ENCODE data around the gene RHBDD2.

The RHBDD2 gene

GRCh38 chr7:75896803-75897327 is 18.0 kb downstream of the RHBDD2 start:
- no peak for ATAC-seq
- TF ChIP-seq ZC3H10 (CRISPR knock-in tag; IDR thresholded peaks at IDR 0.05): no peak
- TF ChIP-seq CSRNP3 (CRISPR knock-in tag; IDR thresholded peaks at IDR 0.05): no peak
- TF ChIP-seq TOX (CRISPR knock-in tag; IDR thresholded peaks at IDR 0.05; ENCODE audit: borderline replicate concordance): no peak
- no peak for TF ChIP-seq PPARA (CRISPR knock-in tag; IDR thresholded peaks at IDR 0.05; ENCODE audit: borderline replicate concordance)
- TF ChIP-seq ARNTL (CRISPR knock-in tag; IDR thresholded peaks at IDR 0.05; ENCODE audit: borderline replicate concordance, low read depth): no peak
- TF ChIP-seq RARB (CRISPR knock-in tag; IDR thresholded peaks at IDR 0.05): no peak
- no peak for TF ChIP-seq TSHZ2 (CRISPR knock-in tag; IDR thresholded peaks at IDR 0.05)

GRCh38 chr7:75900617-75901315 is 21.9 kb downstream of the RHBDD2 start:
- ATAC-seq: no peak
- TF ChIP-seq ARNTL (CRISPR knock-in tag; IDR thresholded peaks at IDR 0.05; ENCODE audit: borderline replicate concordance, low read depth): no peak
- no peak for TF ChIP-seq CREB5 (CRISPR knock-in tag; IDR thresholded peaks at IDR 0.05; ENCODE audit: low read depth)
- no peak for TF ChIP-seq ZC3H10 (CRISPR knock-in tag; IDR thresholded peaks at IDR 0.05)
- TF ChIP-seq ZFP30 (CRISPR knock-in tag; IDR thresholded peaks at IDR 0.05): no peak
- TF ChIP-seq POU6F1 (CRISPR knock-in tag; IDR thresholded peaks at IDR 0.05; ENCODE audit: borderline replicate concordance, low read depth): no peak
- no peak for TF ChIP-seq ZFP3 (CRISPR knock-in tag; IDR thresholded peaks at IDR 0.05)
- TF ChIP-seq ISL1 (CRISPR knock-in tag; IDR thresholded peaks at IDR 0.05): no peak
- TF ChIP-seq CSDC2 (CRISPR knock-in tag; IDR thresholded peaks at IDR 0.05): no peak
- no peak for TF ChIP-seq PATZ1 (CRISPR knock-in tag; IDR thresholded peaks at IDR 0.05; ENCODE audit: borderline replicate concordance)
- TF ChIP-seq PPARA (CRISPR knock-in tag; IDR thresholded peaks at IDR 0.05; ENCODE audit: borderline replicate concordance): no peak
- no peak for TF ChIP-seq TOX (CRISPR knock-in tag; IDR thresholded peaks at IDR 0.05; ENCODE audit: borderline replicate concordance)
- TF ChIP-seq ZNF70 (CRISPR knock-in tag; IDR thresholded peaks at IDR 0.05): no peak
- no peak for TF ChIP-seq TSHZ2 (CRISPR knock-in tag; IDR thresholded peaks at IDR 0.05)
- no peak for TF ChIP-seq OSR1 (CRISPR knock-in tag; IDR thresholded peaks at IDR 0.05)
- TF ChIP-seq CSRNP3 (CRISPR knock-in tag; IDR thresholded peaks at IDR 0.05): no peak
- TF ChIP-seq TCF4 (CRISPR knock-in tag; IDR thresholded peaks at IDR 0.05; ENCODE audit: borderline replicate concordance): no peak
- no peak for TF ChIP-seq ZNF8 (CRISPR knock-in tag; IDR thresholded peaks at IDR 0.05)
- TF ChIP-seq SNAI2 (CRISPR knock-in tag; IDR thresholded peaks at IDR 0.05): no peak
- no peak for TF ChIP-seq BACH2 (CRISPR knock-in tag; IDR thresholded peaks at IDR 0.05; ENCODE audit: borderline replicate concordance)
- no peak for TF ChIP-seq ESRRG (CRISPR knock-in tag; IDR thresholded peaks at IDR 0.05)

All from SK-N-SH treated with all-trans-retinoic acid at 6 μM for 48 hours (cell line).